IPS-18c (cell line): ENCODE results near the gene SLC17A3.

Experiments used
- H3K4me3 ChIP-seq: 2 replicates; pipeline ENCODE4 v1.7.0; 2013; ENCODE audit warnings: low read depth, mild to moderate bottlenecking, low read length, moderate library complexity; ENCODE audit not compliant: insufficient read depth
- H3K9me3 ChIP-seq: one replicate; pipeline ENCODE4 v1.6.1; 2013; ENCODE audit warnings: mild to moderate bottlenecking, low read length, moderate library complexity; ENCODE audit not compliant: control insufficient read depth, insufficient read depth

Gene SLC17A3, protein sequence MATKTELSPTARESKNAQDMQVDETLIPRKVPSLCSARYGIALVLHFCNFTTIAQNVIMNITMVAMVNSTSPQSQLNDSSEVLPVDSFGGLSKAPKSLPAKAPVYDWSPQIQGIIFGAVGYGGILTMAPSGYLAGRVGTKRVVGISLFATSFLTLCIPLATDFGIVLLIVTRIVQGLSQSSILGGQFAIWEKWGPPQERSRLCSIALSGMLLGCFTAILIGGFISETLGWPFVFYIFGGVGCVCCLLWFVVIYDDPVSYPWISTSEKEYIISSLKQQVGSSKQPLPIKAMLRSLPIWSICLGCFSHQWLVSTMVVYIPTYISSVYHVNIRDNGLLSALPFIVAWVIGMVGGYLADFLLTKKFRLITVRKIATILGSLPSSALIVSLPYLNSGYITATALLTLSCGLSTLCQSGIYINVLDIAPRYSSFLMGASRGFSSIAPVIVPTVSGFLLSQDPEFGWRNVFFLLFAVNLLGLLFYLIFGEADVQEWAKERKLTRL

GRCh38 chr6:25874118-25874517 is at the start of gene SLC17A3:
Gene SLC17A3, minus strand, starts transcription at chr6:25874243. Its CDS starts 5,856 bp downstream, at chr6:25868387.
- Histone ChIP-seq H3K4me3 (no peak within 1 kb of the TSS), H3K9me3 (no peaks in the 10 kb centered on the region)

DNA sequence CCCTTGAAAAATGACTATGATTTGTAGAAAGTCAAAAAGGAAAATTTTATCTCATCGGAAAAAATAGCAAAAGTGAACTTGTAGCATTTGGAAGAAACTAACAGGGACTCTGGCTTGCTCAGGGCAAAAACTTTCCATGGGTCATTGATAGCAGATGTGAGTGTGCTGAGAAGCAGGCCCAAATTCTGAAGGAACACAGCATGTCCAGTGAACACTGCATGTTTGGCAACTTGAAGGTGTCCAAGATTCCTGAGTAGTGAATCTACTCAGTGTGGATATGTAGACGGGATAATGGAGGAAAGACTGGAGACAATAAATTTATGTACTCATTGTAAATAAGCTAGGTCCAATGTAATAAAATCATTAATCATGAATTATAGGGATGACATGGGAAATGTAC is 48.3 kb upstream of the SLC17A3 start:
- Histone ChIP-seq H3K9me3 (no peaks in the 10 kb centered on the region), H3K4me3 (no peak overlapping the region)

DNA sequence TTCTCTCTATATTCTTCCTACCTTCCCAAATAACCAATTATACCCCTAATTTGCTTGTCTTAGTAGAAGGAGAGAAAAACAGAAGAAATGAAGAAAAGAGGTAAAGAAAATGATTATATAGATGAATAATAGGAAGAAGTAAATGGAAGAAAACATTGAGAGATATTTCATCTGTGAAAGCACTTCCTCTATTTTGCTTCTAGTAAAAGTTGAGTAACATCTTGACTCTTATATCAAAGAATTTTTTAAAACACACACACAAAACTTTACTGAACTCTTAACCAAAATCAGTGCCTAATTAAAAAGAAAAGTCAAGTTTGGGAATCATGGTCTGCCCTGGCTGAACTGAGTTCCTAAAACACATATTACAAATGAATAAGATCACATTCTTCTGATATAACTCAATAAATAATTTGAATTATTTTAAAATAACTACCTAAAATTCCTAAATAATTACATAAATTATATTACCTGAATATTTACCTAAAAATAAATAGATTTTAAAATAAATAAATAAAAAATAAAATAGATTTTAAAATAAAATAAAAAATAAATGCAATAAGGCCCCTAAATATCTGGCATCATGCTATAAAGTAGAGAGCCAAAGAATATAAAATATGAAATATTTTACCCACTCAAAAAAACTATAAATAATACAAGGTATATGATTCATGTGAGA is 47.6 kb upstream of the SLC17A3 start:
- Histone ChIP-seq H3K4me3 (no peak overlapping the region), H3K9me3 (no peaks in the 10 kb centered on the region)

- no peaks in the 10 kb centered on the region for H3K9me3 ChIP-seq
- H3K4me3 ChIP-seq = no peak overlapping the region
Observed at GRCh38 chr6:25919657-25920056, 45.6 kb upstream of the SLC17A3 start.

GRCh38 chr6:25918083-25918683 is 44.1 kb upstream of the SLC17A3 start:
- Histone ChIP-seq H3K9me3 (no peaks in the 10 kb centered on the region), H3K4me3 (no peak overlapping the region)

- Histone ChIP-seq H3K4me3 (no peak overlapping the region), H3K9me3 (no peaks in the 10 kb centered on the region)
Observed at GRCh38 chr6:25916789-25917490, 42.9 kb upstream of the SLC17A3 start.

DNA sequence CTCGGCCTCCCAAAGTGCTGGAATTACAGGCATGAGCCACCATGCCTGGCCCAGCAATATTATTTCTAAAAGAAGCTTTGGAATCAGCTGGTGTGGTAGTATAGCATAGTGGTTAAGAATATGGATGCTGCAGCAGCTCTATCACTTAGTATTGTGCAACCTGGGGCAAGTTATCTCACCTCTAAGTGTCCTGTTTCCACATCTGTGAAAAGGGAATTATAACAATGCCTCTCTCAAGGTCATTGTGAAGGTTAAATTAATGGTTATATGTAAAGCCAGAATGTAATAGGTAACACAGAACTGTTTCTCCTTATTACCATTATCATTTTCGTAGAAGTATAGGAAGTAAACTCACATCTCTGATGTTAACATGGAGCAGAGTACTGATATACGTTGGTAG is 42.3 kb upstream of the SLC17A3 start:
- Histone ChIP-seq H3K9me3 (no peaks in the 10 kb centered on the region), H3K4me3 (no peak overlapping the region)

GRCh38 chr6:25913741-25914140 is 39.7 kb upstream of the SLC17A3 start:
- Histone ChIP-seq H3K9me3 (no peaks in the 10 kb centered on the region), H3K4me3 (no peak overlapping the region)

GRCh38 chr6:25911351-25911750 is 37.3 kb upstream of the SLC17A3 start:
- Histone ChIP-seq H3K4me3 (no peak overlapping the region), H3K9me3 (no peaks in the 10 kb centered on the region)

DNA sequence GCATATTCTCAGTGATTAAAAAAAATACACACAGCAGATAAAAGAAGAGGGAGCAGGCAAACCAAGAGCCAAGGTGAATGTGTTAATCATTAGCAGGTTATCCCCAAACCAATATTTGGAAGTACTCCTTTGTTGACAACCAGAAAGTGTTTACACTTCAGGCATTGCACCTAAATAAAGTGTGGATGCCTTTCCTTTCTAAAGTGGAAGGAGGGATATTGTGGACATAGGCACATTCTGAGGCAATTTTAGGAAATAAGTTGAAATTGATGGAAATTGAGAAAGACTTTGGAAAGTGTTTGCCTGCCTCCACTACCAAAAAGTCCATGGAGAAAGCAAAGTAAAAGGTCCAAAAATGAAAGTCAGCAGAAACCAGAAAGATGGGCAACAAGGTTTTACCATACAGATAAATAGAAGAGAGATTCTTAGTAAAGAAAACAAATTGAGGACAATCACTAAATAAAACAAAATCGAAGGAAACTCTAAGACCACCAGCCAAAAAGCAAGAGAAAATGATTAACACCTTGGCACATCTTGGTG is 33.5 kb upstream of the SLC17A3 start:
- no peak overlapping the region for H3K4me3 ChIP-seq
- no peaks in the 10 kb centered on the region for H3K9me3 ChIP-seq

- Histone ChIP-seq H3K4me3 (no peak overlapping the region), H3K9me3 (no peaks in the 10 kb centered on the region)
Observed at GRCh38 chr6:25903467-25904099, 29.5 kb upstream of the SLC17A3 start.

DNA sequence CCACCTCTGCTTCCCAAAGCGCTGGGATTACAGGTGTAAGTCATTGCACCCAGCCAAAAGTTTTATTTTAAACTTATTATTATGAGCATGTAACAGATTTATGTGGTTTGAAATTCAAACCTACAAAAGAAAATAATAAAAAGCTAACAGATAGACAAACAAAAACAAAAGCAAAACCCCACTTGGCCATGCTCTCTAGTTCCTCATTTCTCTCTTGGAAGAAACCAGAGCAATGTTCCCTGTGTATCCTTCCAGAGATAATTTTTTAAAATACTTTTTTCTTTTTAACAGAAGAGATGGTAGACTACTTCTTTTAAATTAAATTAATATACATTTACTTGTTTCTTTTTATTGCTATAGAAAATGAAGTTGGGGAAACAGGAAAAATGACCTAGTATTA is 28.0 kb upstream of the SLC17A3 start:
- Histone ChIP-seq H3K4me3 (no peak overlapping the region), H3K9me3 (no peaks in the 10 kb centered on the region)

GRCh38 chr6:25900843-25901242 is 26.8 kb upstream of the SLC17A3 start:
- H3K9me3 ChIP-seq = no peaks in the 10 kb centered on the region
- H3K4me3 ChIP-seq = no peak overlapping the region

- Histone ChIP-seq H3K4me3 (no peak overlapping the region), H3K9me3 (no peaks in the 10 kb centered on the region)
Observed at GRCh38 chr6:25899580-25900408, 25.8 kb upstream of the SLC17A3 start.

GRCh38 chr6:25899123-25899522 is 25.1 kb upstream of the SLC17A3 start:
- H3K4me3 ChIP-seq = no peak overlapping the region

More at GRCh38 chr6:25899123-25899522, 25.1 kb upstream of the SLC17A3 start:
- H3K9me3 ChIP-seq = no peaks in the 10 kb centered on the region
